IPS-18c (cell line): Measurements from ENCODE around the gene GPR3.

Source experiments
- H3K4me3 ChIP-seq: 2 replicates; pipeline ENCODE4 v1.7.0; 2013; ENCODE audit warnings: low read depth, mild to moderate bottlenecking, low read length, moderate library complexity; ENCODE audit not compliant: insufficient read depth
- H3K9me3 ChIP-seq: one replicate; pipeline ENCODE4 v1.6.1; 2013; ENCODE audit warnings: mild to moderate bottlenecking, low read length, moderate library complexity; ENCODE audit not compliant: control insufficient read depth, insufficient read depth

GPR3 gene

GRCh38 chr1:27356619-27357280 lies 35.7 kb upstream of the GPR3 start:
- H3K4me3 ChIP-seq, result no peak overlapping the region
- no peaks in the 10 kb centered on the region for H3K9me3 ChIP-seq

GRCh38 chr1:27357281-27358037 lies 35.0 kb upstream of the GPR3 start:
- Histone ChIP-seq H3K9me3 (no peaks in the 10 kb centered on the region), H3K4me3 (peak overlapping the region; percentile 24)

- H3K4me3 ChIP-seq, result no peak overlapping the region
- H3K9me3 ChIP-seq, result no peaks in the 10 kb centered on the region
Measured at GRCh38 chr1:27358038-27358927, 34.1 kb upstream of the GPR3 start.

GRCh38 chr1:27358928-27359313 lies 33.5 kb upstream of the GPR3 start:
- no peaks in the 10 kb centered on the region for H3K9me3 ChIP-seq

GRCh38 chr1:27359822-27360158 lies 32.6 kb upstream of the GPR3 start:
- peak overlapping the region; percentile 85 for H3K4me3 ChIP-seq
- H3K9me3 ChIP-seq, result no peaks in the 10 kb centered on the region

More at GRCh38 chr1:27358928-27359313, 33.5 kb upstream of the GPR3 start:
- H3K4me3 ChIP-seq, result no peak overlapping the region

- H3K9me3 ChIP-seq, result no peaks in the 10 kb centered on the region
- H3K4me3 ChIP-seq, result peak overlapping the region; percentile 85
Measured at GRCh38 chr1:27360159-27361043, 32.0 kb upstream of the GPR3 start.

- H3K9me3 ChIP-seq, result no peaks in the 10 kb centered on the region
- H3K4me3 ChIP-seq, result peak overlapping the region; percentile 85
Measured at GRCh38 chr1:27361044-27361402, 31.4 kb upstream of the GPR3 start.

- no peak overlapping the region for H3K4me3 ChIP-seq
Measured at GRCh38 chr1:27361553-27361952, 30.9 kb upstream of the GPR3 start.

GRCh38 chr1:27363766-27364695 lies 28.4 kb upstream of the GPR3 start:
- H3K9me3 ChIP-seq, result no peaks in the 10 kb centered on the region
- no peak overlapping the region for H3K4me3 ChIP-seq

More at GRCh38 chr1:27361553-27361952, 30.9 kb upstream of the GPR3 start:
- H3K9me3 ChIP-seq, result no peaks in the 10 kb centered on the region

- no peaks in the 10 kb centered on the region for H3K9me3 ChIP-seq
- no peak overlapping the region for H3K4me3 ChIP-seq
Measured at GRCh38 chr1:27364696-27365371, 27.6 kb upstream of the GPR3 start.

- H3K4me3 ChIP-seq, result peak overlapping the region; percentile 67
- H3K9me3 ChIP-seq, result no peaks in the 10 kb centered on the region
Measured at GRCh38 chr1:27365372-27366112, 26.9 kb upstream of the GPR3 start.

- Histone ChIP-seq H3K4me3 (peak overlapping the region; percentile 67), H3K9me3 (no peaks in the 10 kb centered on the region)
Measured at GRCh38 chr1:27366113-27366410, 26.4 kb upstream of the GPR3 start.

GRCh38 chr1:27366411-27367159 lies 25.8 kb upstream of the GPR3 start, which contains the start of gene MAP3K6:
MAP3K6 (minus strand) TSS chr1:27366961; CDS start chr1:27366597, 364 bp downstream.
- H3K9me3 ChIP-seq, result no peaks in the 10 kb centered on the region

GRCh38 chr1:27367160-27367650 lies 25.2 kb upstream of the GPR3 start:
- no peaks in the 10 kb centered on the region for H3K9me3 ChIP-seq
- H3K4me3 ChIP-seq, result peak overlapping the region; percentile 67

More at GRCh38 chr1:27366411-27367159, 25.8 kb upstream of the GPR3 start, which contains the start of gene MAP3K6:
- H3K4me3 ChIP-seq, result peak within 1 kb of the TSS; percentile 67
